Measurements from ENCODE around the gene DLX1. TPM values are rescaled to one million over a fixed set of nuclear protein-coding genes. Genes with fewer than 3 reads are reported as not detected.

DLX1 gene
- total RNA-seq, 1 donor from 2014 or later: 10.0 TPM

DNA sequence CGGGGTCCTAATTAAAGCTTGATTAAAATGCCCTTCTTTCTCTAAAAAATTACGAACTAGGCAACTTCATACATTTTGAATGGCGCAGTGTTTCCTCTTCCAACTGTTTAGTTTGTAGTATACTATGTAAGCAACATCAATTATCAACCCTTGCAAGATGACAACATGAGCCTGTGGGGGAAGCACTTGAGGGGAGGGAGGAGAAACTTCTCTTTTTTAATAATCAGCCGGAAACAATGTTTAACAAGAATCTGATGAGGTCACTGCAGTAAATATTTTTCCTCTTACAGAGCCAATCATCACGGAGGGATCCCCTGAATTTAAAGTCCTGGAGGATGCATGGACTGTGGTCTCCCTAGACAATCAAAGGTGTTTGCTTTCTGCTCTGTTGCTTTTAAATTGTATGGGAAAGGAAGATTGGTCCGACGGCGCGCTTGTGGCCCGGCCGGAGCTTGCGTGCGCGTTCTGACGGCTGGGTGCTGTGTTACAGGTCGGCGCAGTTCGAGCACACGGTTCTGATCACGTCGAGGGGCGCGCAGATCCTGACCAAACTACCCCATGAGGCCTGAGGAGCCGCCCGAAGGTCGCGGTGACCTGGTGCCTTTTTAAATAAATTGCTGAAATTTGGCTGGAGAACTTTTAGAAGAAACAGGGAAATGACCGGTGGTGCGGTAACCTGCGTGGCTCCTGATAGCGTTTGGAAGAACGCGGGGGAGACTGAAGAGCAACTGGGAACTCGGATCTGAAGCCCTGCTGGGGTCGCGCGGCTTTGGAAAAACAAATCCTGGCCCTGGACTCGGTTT lies 5.3 kb upstream of the DLX1 start:
- Mint-ChIP-seq H3K9me3 (no peaks in the 10 kb centered on the region), H3K4me1 (ENCODE audit: unreplicated experiment) (peaks cover 15% of the 10 kb centered on the region), H3K36me3 (peaks cover 7% of the 10 kb centered on the region), H3K4me3 (peak overlapping the region; percentile 3), H3K27me3 (peaks cover 99% of the 10 kb centered on the region), H3K27ac (no peak overlapping the region)
- TF ChIP-seq CTCF (conservative IDR thresholded peaks at IDR 0.05): no peak
- no peak for DNase-seq (ENCODE audit: extremely low spot score, unreplicated experiment)

GRCh38 chr2:172080641-172081220 lies 4.6 kb upstream of the DLX1 start:
- Mint-ChIP-seq H3K36me3 (peaks cover 7% of the 10 kb centered on the region), H3K27ac (no peak overlapping the region), H3K4me3 (peak overlapping the region; percentile 49), H3K4me1 (ENCODE audit: unreplicated experiment) (peaks cover 20% of the 10 kb centered on the region), H3K9me3 (no peaks in the 10 kb centered on the region), H3K27me3 (peaks cover 99% of the 10 kb centered on the region)
- no peak for DNase-seq (ENCODE audit: extremely low spot score, unreplicated experiment)
- no peak for TF ChIP-seq CTCF (conservative IDR thresholded peaks at IDR 0.05)

DNA sequence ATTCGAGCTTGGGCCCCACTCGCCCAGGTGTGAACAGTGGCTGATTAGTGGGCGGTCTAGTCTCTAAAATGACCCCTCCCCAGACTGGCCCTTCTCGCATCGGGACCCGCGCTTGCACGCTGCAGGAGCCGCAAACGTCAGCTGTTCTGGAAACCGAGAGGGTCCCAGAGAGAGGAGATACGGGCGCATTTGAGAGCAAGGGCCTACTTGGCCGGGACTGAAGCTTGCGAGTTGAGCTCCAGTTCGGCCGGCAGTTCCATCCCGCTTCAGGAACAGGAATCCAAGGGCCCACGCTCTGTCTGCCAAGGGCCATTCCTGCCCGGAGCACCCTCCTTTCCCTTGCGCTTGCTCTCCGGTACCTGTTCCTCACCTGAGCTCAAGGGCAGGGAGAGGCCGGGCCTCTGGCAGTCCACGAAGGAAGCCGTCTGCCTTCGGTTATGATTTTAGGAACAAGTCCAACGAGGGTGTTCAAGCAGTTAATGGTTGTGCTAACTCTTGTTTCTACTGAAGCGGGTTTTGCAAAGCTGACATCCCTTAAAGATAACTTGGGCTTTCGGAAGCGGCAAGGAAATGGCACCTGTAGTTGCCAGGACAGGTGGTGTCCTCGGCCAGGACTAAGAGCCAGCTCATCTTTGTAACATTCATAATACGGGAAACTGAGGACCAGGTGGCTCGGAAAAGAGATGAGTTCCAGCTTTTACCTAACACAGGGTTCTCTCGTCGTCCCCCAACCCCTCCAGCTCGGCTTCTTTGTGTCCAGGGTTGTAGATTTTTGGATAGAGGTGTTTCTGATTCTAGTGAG lies 3.9 kb upstream of the DLX1 start:
- no peaks in the 10 kb centered on the region for H3K9me3 Mint-ChIP-seq
- peaks cover 99% of the 10 kb centered on the region for H3K27me3 Mint-ChIP-seq
- H3K36me3 Mint-ChIP-seq: peaks cover 7% of the 10 kb centered on the region
- no peak overlapping the region for H3K27ac Mint-ChIP-seq
- TF ChIP-seq CTCF (conservative IDR thresholded peaks at IDR 0.05): no peak
- no peak overlapping the region for H3K4me3 Mint-ChIP-seq
- DNase-seq (ENCODE audit: extremely low spot score, unreplicated experiment): no peak
- H3K4me1 Mint-ChIP-seq (ENCODE audit: unreplicated experiment): peaks cover 21% of the 10 kb centered on the region

DNA sequence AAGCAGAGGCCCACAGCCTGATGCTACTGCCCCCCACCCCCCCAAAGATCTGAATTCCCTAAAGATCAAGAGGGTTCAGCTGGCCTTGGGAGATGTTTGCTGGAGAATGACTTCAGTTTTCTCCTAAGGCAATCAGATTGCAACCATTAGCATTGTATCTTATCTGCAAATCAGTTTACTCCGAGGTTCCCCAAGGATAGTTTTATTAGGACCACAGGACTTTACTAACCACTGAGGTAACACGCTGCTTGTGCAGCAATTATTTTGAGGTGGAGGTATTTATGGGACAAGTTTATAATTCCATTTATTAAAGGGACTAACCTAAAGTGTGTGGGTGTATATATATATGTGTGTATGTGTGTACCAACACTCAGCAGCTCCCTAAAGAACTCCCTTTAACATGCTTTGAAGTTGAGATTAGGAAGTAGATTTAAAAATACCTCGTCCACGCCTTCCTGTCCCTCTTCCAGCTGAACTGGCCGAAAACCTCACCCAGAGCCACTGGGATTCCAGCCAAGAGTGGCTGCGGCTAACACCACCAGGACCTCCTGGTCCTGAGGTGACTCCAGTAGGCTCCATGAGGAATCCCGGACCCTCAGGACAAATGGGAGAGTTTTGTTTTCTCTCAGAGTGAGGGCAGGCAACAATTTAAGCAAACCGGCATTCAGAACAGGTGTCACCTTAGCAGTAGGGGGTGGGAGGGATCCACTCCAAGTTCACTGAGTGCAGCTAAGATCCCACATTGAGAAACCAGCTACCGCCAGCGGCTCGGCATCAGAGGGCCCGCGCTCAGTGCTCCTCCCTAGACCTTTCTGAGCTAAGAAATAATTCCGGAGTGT lies 3.0 kb upstream of the DLX1 start:
- Mint-ChIP-seq H3K4me3 (peak overlapping the region; percentile 47), H3K36me3 (peaks cover 7% of the 10 kb centered on the region), H3K27me3 (peaks cover 99% of the 10 kb centered on the region), H3K27ac (no peak overlapping the region), H3K9me3 (no peaks in the 10 kb centered on the region), H3K4me1 (ENCODE audit: unreplicated experiment) (peaks cover 24% of the 10 kb centered on the region)
- no peak for TF ChIP-seq CTCF (conservative IDR thresholded peaks at IDR 0.05)
- DNase-seq (ENCODE audit: extremely low spot score, unreplicated experiment): no peak

Measured in type B pancreatic cell (in vitro differentiated cells).